Measurements from ENCODE around the gene NCKAP1.

DNA sequence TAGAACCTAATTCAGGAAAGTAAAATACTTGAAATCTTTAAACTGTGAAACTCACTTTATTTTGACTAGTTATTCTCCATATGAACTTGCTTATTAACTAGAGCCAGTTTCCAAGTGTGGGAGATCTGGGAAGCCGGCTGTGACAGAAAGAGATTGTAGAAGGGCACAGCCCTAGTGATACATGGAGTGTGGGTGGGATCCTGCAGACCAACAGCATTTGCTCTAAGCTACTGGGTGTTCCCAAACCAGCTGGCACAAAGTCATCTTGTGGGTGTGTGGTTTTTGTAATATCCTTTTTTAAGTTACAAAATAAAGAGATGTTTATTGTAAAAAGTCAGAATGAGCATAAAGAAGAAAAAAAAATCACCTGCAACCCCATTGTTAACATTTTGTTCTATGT, 43.7 kb upstream of the NCKAP1 start:
- TF ChIP-seq, protein P1, sequence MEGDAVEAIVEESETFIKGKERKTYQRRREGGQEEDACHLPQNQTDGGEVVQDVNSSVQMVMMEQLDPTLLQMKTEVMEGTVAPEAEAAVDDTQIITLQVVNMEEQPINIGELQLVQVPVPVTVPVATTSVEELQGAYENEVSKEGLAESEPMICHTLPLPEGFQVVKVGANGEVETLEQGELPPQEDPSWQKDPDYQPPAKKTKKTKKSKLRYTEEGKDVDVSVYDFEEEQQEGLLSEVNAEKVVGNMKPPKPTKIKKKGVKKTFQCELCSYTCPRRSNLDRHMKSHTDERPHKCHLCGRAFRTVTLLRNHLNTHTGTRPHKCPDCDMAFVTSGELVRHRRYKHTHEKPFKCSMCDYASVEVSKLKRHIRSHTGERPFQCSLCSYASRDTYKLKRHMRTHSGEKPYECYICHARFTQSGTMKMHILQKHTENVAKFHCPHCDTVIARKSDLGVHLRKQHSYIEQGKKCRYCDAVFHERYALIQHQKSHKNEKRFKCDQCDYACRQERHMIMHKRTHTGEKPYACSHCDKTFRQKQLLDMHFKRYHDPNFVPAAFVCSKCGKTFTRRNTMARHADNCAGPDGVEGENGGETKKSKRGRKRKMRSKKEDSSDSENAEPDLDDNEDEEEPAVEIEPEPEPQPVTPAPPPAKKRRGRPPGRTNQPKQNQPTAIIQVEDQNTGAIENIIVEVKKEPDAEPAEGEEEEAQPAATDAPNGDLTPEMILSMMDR (IDR thresholded peaks at IDR 0.05) = no peak
- TF ChIP-seq EP300 (IDR thresholded peaks at IDR 0.05; ENCODE audit: low read depth) = no peak

All from transverse colon (tissue), 3 donors.